K562 (cell line): ENCODE results near the gene ADAM10. TPM values are rescaled to one million over a fixed set of nuclear protein-coding genes. Genes with fewer than 3 reads are reported as not detected.

Experiments used
- ATAC-seq: fragments of 200-7000 bp; cut with Tn5 transposase; 3 replicates; pipeline ENCODE4 v1.9.1; 2020; ENCODE audit warnings: moderate library complexity
- BruUV-seq: library from RNA; stranded (reverse); fragments of 400-500 nt; replicated peaks from 2 replicates; lab custom pipeline; 2021; lab: Mats Ljungman, UMichigan
- CTCF ChIA-PET: fragments of 300-600 bp; formaldehyde crosslinking; extraction: SDS; loops from one replicate; lab custom pipeline; 2021; ENCODE audit warnings: low intra/inter-chr PET ratio; lab: Yijun Ruan, JAX
- POLR2A ChIA-PET: fragments of 300-600, 350-650 bp; sonication (Branson Sonifier 250); formaldehyde crosslinking; extraction: SDS; loops from one replicate; lab custom pipeline; 2021; ENCODE audit warnings: antibody characterized with exemption, inconsistent platforms; lab: Yijun Ruan, JAX
- DNase-seq, 4 experiments: peaks; one replicate each; pipeline versions ENCODE4 v3.0.0 to v3.0.0-alpha.2; 2011 to 2018; ENCODE audit warnings: low spot score in 3 of 4, mixed read lengths in 3 of 4; ENCODE audit errors: extremely low read depth in 1 of 4
- FAIRE-seq: peaks from 2 replicates; lab custom pipeline; 2011; peaks lifted over from hg19 to GRCh38; lab: Jason Lieb, UNC
- H2AFZ ChIP-seq: 2 replicates; pipeline ENCODE4 v1.6.0; 2011; ENCODE audit warnings: low read depth, low read length, control low read depth, inconsistent platforms
- H3K27ac ChIP-seq: fragments of 200-600 bp; 3 replicates; pipeline ENCODE4 v1.8.0; 2011; ENCODE audit warnings: low read depth, mild to moderate bottlenecking, control low read depth, inconsistent platforms, low read length, moderate library complexity, mixed read lengths; ENCODE audit errors: extremely low read depth
- H3K27me3 ChIP-seq, 2 experiments: fragments of 300-600 bp in 1 of 2; 2 replicates in 1 of 2; 3 replicates in 1 of 2; pipeline versions ENCODE4 v1.6.0 to v1.8.0; 2011; ENCODE audit warnings: inconsistent platforms in 2 of 2, low read length in 2 of 2, mild to moderate bottlenecking in 1 of 2, mixed read lengths in 1 of 2, moderate library complexity in 1 of 2; ENCODE audit not compliant: control insufficient read depth in 2 of 2, insufficient read depth in 2 of 2
- H3K36me3 ChIP-seq: fragments of 300-600 bp; 3 replicates; pipeline ENCODE4 v1.8.0; 2011; ENCODE audit warnings: mild to moderate bottlenecking, low read length, inconsistent platforms; ENCODE audit not compliant: control insufficient read depth, insufficient read depth
- H3K4me1 ChIP-seq, 2 experiments: fragments of 200-600 bp in 1 of 2; replicated peaks in 1 of 2; 2 replicates in 1 of 2; 3 replicates in 1 of 2; pipeline versions ENCODE4 v1.5.1 to v1.8.0; 2011; ENCODE audit warnings: inconsistent platforms in 2 of 2, low read length in 2 of 2, mild to moderate bottlenecking in 1 of 2, mixed read lengths in 1 of 2, moderate library complexity in 1 of 2; ENCODE audit not compliant: control insufficient read depth in 2 of 2, insufficient read depth in 2 of 2
- H3K4me2 ChIP-seq: 2 replicates; pipeline ENCODE4 v1.6.1; 2011; ENCODE audit warnings: low read length, control low read depth, inconsistent platforms, mixed read lengths; ENCODE audit not compliant: insufficient read depth
- H3K4me3 ChIP-seq: fragments of 200-600 bp; sonication (generic), shearing (Covaris generic); 2 replicates; pipeline ENCODE4 v1.5.1; 2016; ENCODE audit warnings: control low read depth, inconsistent platforms
- H3K79me2 ChIP-seq: fragments of 200-600 bp; 3 replicates; pipeline ENCODE4 v1.8.0; 2011; ENCODE audit warnings: low read length, inconsistent platforms; ENCODE audit not compliant: control insufficient read depth, insufficient read depth
- H3K9ac ChIP-seq, 2 experiments: 2 replicates each; pipeline versions ENCODE4 v1.6.0 to v1.6.1; 2011; ENCODE audit warnings: low read depth in 2 of 2, low read length in 2 of 2, control low read depth in 1 of 2, inconsistent platforms in 1 of 2, mild to moderate bottlenecking in 1 of 2, mixed read lengths in 1 of 2; ENCODE audit not compliant: insufficient read depth in 1 of 2
- H3K9me1 ChIP-seq: one replicate; pipeline ENCODE4 v1.6.0; 2011; ENCODE audit warnings: inconsistent platforms, mild to moderate bottlenecking, low read length, moderate library complexity; ENCODE audit not compliant: control insufficient read depth, insufficient read depth
- H3K9me3 ChIP-seq: replicated peaks from 2 replicates; pipeline ENCODE4 v1.5.1; 2011; ENCODE audit warnings: low read depth, low read length, inconsistent platforms; ENCODE audit not compliant: control insufficient read depth, insufficient read depth
- H4K20me1 ChIP-seq: replicated peaks from 2 replicates; pipeline ENCODE4 v1.6.1; 2011; ENCODE audit warnings: low read length, inconsistent platforms, mixed read lengths; ENCODE audit not compliant: control insufficient read depth, insufficient read depth
- CBFA2T3 ChIP-seq: fragments of 450-650 bp; IDR thresholded peaks from 2 replicates; pipeline ENCODE4 v1.6.1; 2017
- CCNT2 ChIP-seq: IDR thresholded peaks from 2 replicates; pipeline ENCODE4 v1.6.1; 2011; ENCODE audit warnings: borderline replicate concordance, low read depth, mild to moderate bottlenecking, moderate library complexity, mixed read lengths, low read length; ENCODE audit not compliant: insufficient read length; ENCODE audit errors: extremely low read depth
- ESRRA ChIP-seq: fragments of 450-650 bp; IDR thresholded peaks from 2 replicates; pipeline ENCODE4 v1.6.1; 2014; ENCODE audit warnings: low read depth, mild to moderate bottlenecking, moderate library complexity, borderline replicate concordance
- FOXJ2 ChIP-seq: fragments of 200-800 bp; sonication (Bioruptor generic); IDR thresholded peaks from 2 replicates; pipeline ENCODE4 v1.6.1; 2016; ENCODE audit warnings: missing genetic modification characterization, missing compliant biosample characterization
- GATAD2A ChIP-seq: fragments of 450-650 bp; IDR thresholded peaks from 2 replicates; pipeline ENCODE4 v1.6.1; 2017
- HIVEP1 ChIP-seq: fragments of 250-450 bp; sonication (Bioruptor Pico); IDR thresholded peaks from 2 replicates; pipeline ENCODE4 v1.4.0; 2020; ENCODE audit warnings: mild to moderate bottlenecking
- HOXB6 ChIP-seq: fragments of 250-450 bp; sonication (Bioruptor Pico); IDR thresholded peaks from 2 replicates; pipeline ENCODE4 v1.5.1; 2022; ENCODE audit warnings: mild to moderate bottlenecking, borderline replicate concordance
- KAT8 ChIP-seq: fragments of 450-650 bp; IDR thresholded peaks from 2 replicates; pipeline ENCODE4 v1.6.1; 2016; ENCODE audit warnings: low read depth, mild to moderate bottlenecking
- MEF2A ChIP-seq: IDR thresholded peaks from 2 replicates; pipeline ENCODE4 v1.6.1; 2011; ENCODE audit warnings: low read depth, mild to moderate bottlenecking, low read length, moderate library complexity; ENCODE audit not compliant: control insufficient read depth
- MITF ChIP-seq: IDR thresholded peaks from 2 replicates; pipeline ENCODE4 v1.6.1; 2014; ENCODE audit warnings: antibody characterized with exemption
- NR2C2 ChIP-seq, 2 experiments: fragments of 200-800 bp in 1 of 2; sonication (Bioruptor generic) in 1 of 2; sonication (generic) in 1 of 2; formaldehyde crosslinking in 1 of 2; IDR thresholded peaks; 2 replicates each; pipeline versions ENCODE4 v1.6.1 to v1.8.0; 2016 to 2022; ENCODE audit warnings: mild to moderate bottlenecking in 1 of 2, missing compliant biosample characterization in 1 of 2, missing genetic modification characterization in 1 of 2, missing genetic modification reagents in 1 of 2
- PRDM10 ChIP-seq: fragments of 450-650 bp; IDR thresholded peaks from 2 replicates; pipeline ENCODE4 v1.6.1; 2018; ENCODE audit not compliant: partially characterized antibody
- SMARCA4 ChIP-seq: fragments of 450-650 bp; IDR thresholded peaks from 2 replicates; pipeline ENCODE4 v1.6.1; 2016
- SMARCE1 ChIP-seq: fragments of 450-650 bp; IDR thresholded peaks from 2 replicates; pipeline ENCODE4 v1.7.1; 2016; ENCODE audit warnings: mild to moderate bottlenecking
- SRSF7 ChIP-seq: fragments of 200-400 bp; formaldehyde crosslinking; optimal IDR thresholded peaks from 2 replicates; pipeline ENCODE3; 2017; ENCODE audit warnings: mild to moderate bottlenecking, low read depth, low read length
- STAT5B ChIP-seq: fragments of 250-450 bp; sonication (Bioruptor Pico); IDR thresholded peaks from 2 replicates; pipeline ENCODE4 v1.8.0; 2021; ENCODE audit warnings: mild to moderate bottlenecking, inconsistent platforms
- TAF9B ChIP-seq: fragments of 450-650 bp; IDR thresholded peaks from 2 replicates; pipeline ENCODE4 v1.6.1; 2018; ENCODE audit warnings: mild to moderate bottlenecking; ENCODE audit not compliant: partially characterized antibody
- TAL1 ChIP-seq: fragments of 450-650 bp; IDR thresholded peaks from 2 replicates; pipeline ENCODE4 v1.6.1; 2016; ENCODE audit warnings: mild to moderate bottlenecking
- TEAD4 ChIP-seq, 2 experiments: sonication (generic) in 1 of 2; formaldehyde crosslinking in 1 of 2; IDR thresholded peaks; 2 replicates each; pipeline versions ENCODE4 v1.6.1 to v1.8.0; 2012 to 2022; ENCODE audit warnings: borderline replicate concordance in 1 of 2, inconsistent platforms in 1 of 2, low read length in 1 of 2, mild to moderate bottlenecking in 1 of 2, missing genetic modification reagents in 1 of 2
- WGBS: fragments of 100-300 bp; shearing (Covaris generic); methylation state at CpG from one replicate; pipeline ENCODE4 v1.1.6; 2016; ENCODE audit warnings: low coverage, mixed read lengths; ENCODE audit not compliant: insufficient coverage; ENCODE audit errors: missing lambda C conversion rate; 5-methylcytosine and 5-hydroxymethylcytosine counted together
- in situ Hi-C: fragments of 300-500 bp; cut with MboI; formaldehyde crosslinking; loops from 4 replicates; pipeline ENCODE4 v1.15.0; 2018; ENCODE audit warnings: inconsistent platforms, mixed read lengths
- intact Hi-C: fragments of 100-400 bp; cut with micrococcal nuclease; formaldehyde crosslinking; loops from 2 replicates; pipeline ENCODE4 v1.14.2; 2022
- polyA plus RNA-seq, 8 experiments: library from polyadenylated mRNA; depleted of rRNA in 4 of 8; stranded (reverse) in 5 of 8; unstranded in 3 of 8; fragments of >200 nt; fragmentation: Nextera tagmentation in 2 of 8; fragmentation: Illumina TruSeq in 1 of 8; extraction: Ambion mirVana in 2 of 8; extraction: Trizol in 1 of 8; gene quantifications; 2 replicates each; pipeline versions ENCODE4 v1.2.1 to v1.2.3, GENCODE V29; 2011 to 2014; ENCODE audit warnings: inconsistent platforms in 1 of 8, missing spikeins in 1 of 8
- total RNA-seq, 7 experiments: library from RNA; depleted of rRNA in 6 of 7; stranded (reverse); fragments of >200 nt in 6 of 7; fragmentation: Illumina TruSeq in 2 of 7; extraction: Trizol in 2 of 7; gene quantifications; 2 replicates each; pipeline versions ENCODE4 v1.2.1 to v1.2.3, GENCODE V29; 2011 to 2021; ENCODE audit warnings: low replicate concordance in 1 of 7

The ADAM10 gene
- total and polyA plus RNA-seq, 9 of the 15 experiments (the other 6 are each of a cell fraction or from before 2014, with no cell fraction given), result 11.9 to 152 (median 57.3) TPM

DNA sequence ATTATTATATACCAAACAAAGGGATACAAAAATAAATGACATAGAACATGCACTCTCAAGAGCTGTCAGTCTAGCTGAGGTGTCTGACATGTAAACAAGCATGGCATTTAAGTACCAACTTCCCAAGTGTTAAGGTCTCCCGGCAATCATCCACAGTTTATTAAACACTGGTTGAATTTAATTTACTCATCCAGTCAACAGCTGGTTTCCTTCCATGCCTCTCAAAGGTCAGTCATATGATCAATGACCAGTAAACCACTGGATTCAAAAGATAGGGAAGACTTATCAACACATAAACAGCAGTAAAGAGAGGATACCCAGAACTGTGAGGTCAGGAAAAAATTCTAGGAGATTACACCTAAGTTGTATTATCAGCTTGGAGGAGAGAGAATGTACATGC lies 80.4 kb downstream of the ADAM10 start:
- ATAC-seq (peak; percentile 70), DNase-seq (peak; percentile 35 to 65 (median 52)), FAIRE-seq (peak; percentile 70)
- Histone ChIP-seq H3K4me2 (no peak overlapping the region; the same call in 1 of the 2 replicates), H3K79me2 (peaks cover 29% of the 10 kb centered on the region; the same call in 2 of the 3 replicates), H2AFZ (no peak overlapping the region), H3K27me3 (no peaks in the 10 kb centered on the region), H4K20me1 (no peaks in the 10 kb centered on the region), H3K27ac (no peak overlapping the region; the same call in 2 of the 3 replicates), H3K4me1 (peaks cover 3 to 17% of the 10 kb centered on the region in 2 experiments), H3K9ac (no peak overlapping the region), H3K4me3 (no peak overlapping the region), H3K9me1 (no peaks in the 10 kb centered on the region), H3K36me3 (peaks cover 24% of the 10 kb centered on the region), H3K9me3 (no peaks in the 10 kb centered on the region)
- in situ Hi-C loops, result no loop called here
- CTCF ChIA-PET, result no interaction called here
- BruUV-seq, result no TSS peak
- POLR2A ChIA-PET, result interaction anchor here (1.0 to 1.5 kb wide), 3 partner anchors 9 to 16 kb away, joined by 3 to 5 read pairs (median 3); no protein-coding TSS in a partner anchor
- 22% methylated on average over 1 of the region's 1 CpG for WGBS
- intact Hi-C loops, result no loop called here
- TF ChIP-seq ESRRA (peak; percentile 31; the same call in 1 of the 2 replicates), MITF (0 out of 2 replicates have a peak, but pooled peaks have one; percentile 31), PRDM10 (no peak), GATAD2A (0 out of 2 replicates have a peak, but pooled peaks have one; percentile 19), NR2C2 (CRISPR knock-in tag; IDR thresholded peaks at IDR 0.05) (no peak), NR2C2 (tag; IDR thresholded peaks at IDR 0.05) (0 out of 2 replicates have a peak, but pooled peaks have one; percentile 23), CBFA2T3 (peak; percentile 89), HOXB6 (CRISPR knock-in tag) (no peak), TEAD4 (IDR thresholded peaks at IDR 0.05; ENCODE audit: low read length) (peak; percentile 69), TEAD4 (CRISPR knock-in tag; IDR thresholded peaks at IDR 0.05; ENCODE audit: borderline replicate concordance) (no peak), SMARCA4 (peak; percentile 66), SRSF7 (no peak), TAF9B (peak; percentile 16), MEF2A (no peak), HIVEP1 (CRISPR knock-in tag) (no peak), TAL1 (peak; percentile 66), STAT5B (CRISPR knock-in tag) (no peak), FOXJ2 (tag) (peak; percentile 58; the same call in 1 of the 2 replicates), SMARCE1 (peak; percentile 36; the same call in 1 of the 2 replicates), KAT8 (no peak), CCNT2 (peak; percentile 19)
